Cerebellar nuclear complex (tissue), 1 donor: Measurements from ENCODE around the gene B3GALT5.

Experiments used
- DNase-seq, 2 experiments: peaks; one replicate each; lab custom pipeline; 2025; lab: John Stamatoyannopoulos, UW

The B3GALT5 gene

GRCh38 chr21:39604951-39605350, 7.8 kb upstream of the B3GALT5 start:
- DNase-seq = no peak

GRCh38 chr21:39610703-39611102, 2.0 kb upstream of the B3GALT5 start:
- no peak for DNase-seq

- DNase-seq = no peak
These were observed 1.1 kb upstream of the B3GALT5 start for GRCh38 chr21:39611551-39612190.

GRCh38 chr21:39613041-39613934, 548 bp downstream of the B3GALT5 start:
- DNase-seq = no peak

- no peak for DNase-seq
These were observed 3.6 kb downstream of the B3GALT5 start for GRCh38 chr21:39616211-39616772.

- no peak for DNase-seq
These were observed 8.1 kb downstream of the B3GALT5 start for GRCh38 chr21:39620856-39621255.

GRCh38 chr21:39625211-39625895, 12.6 kb downstream of the B3GALT5 start:
- DNase-seq = no peak

GRCh38 chr21:39628385-39628784, 15.6 kb downstream of the B3GALT5 start:
- no peak for DNase-seq

- no peak for DNase-seq
These were observed 17.5 kb downstream of the B3GALT5 start for GRCh38 chr21:39630191-39630591.

GRCh38 chr21:39630827-39631226, 18.1 kb downstream of the B3GALT5 start:
- DNase-seq = no peak

- DNase-seq = no peak
These were observed 19.3 kb downstream of the B3GALT5 start for GRCh38 chr21:39631842-39632562.

GRCh38 chr21:39632796-39633442, 20.2 kb downstream of the B3GALT5 start:
- no peak for DNase-seq

GRCh38 chr21:39633770-39634181, 21.0 kb downstream of the B3GALT5 start:
- no peak for DNase-seq

- no peak for DNase-seq
These were observed 21.8 kb downstream of the B3GALT5 start for GRCh38 chr21:39634507-39634906.

GRCh38 chr21:39637197-39637970, 24.6 kb downstream of the B3GALT5 start:
- DNase-seq = no peak

GRCh38 chr21:39637971-39638240, 25.2 kb downstream of the B3GALT5 start:
- DNase-seq = no peak

GRCh38 chr21:39638281-39638680, 25.5 kb downstream of the B3GALT5 start:
- no peak for DNase-seq

- DNase-seq = no peak
These were observed 28.0 kb downstream of the B3GALT5 start for GRCh38 chr21:39640754-39641153.

GRCh38 chr21:39641827-39642450, 29.2 kb downstream of the B3GALT5 start:
- DNase-seq = no peak

- no peak for DNase-seq
These were observed 31.4 kb downstream of the B3GALT5 start for GRCh38 chr21:39644062-39644560.
